GM21367 (cell line): ENCODE results near the gene BORCS6.

Source experiments
- ATAC-seq: cut with Tn5 transposase; IDR thresholded peaks from one replicate; pipeline ENCODE4 v1.9.1; 2021; ENCODE audit not compliant: unreplicated experiment

The BORCS6 gene

GRCh38 chr17:8143581-8144400 lies 46.2 kb downstream of the BORCS6 start:
- no peak for ATAC-seq

DNA sequence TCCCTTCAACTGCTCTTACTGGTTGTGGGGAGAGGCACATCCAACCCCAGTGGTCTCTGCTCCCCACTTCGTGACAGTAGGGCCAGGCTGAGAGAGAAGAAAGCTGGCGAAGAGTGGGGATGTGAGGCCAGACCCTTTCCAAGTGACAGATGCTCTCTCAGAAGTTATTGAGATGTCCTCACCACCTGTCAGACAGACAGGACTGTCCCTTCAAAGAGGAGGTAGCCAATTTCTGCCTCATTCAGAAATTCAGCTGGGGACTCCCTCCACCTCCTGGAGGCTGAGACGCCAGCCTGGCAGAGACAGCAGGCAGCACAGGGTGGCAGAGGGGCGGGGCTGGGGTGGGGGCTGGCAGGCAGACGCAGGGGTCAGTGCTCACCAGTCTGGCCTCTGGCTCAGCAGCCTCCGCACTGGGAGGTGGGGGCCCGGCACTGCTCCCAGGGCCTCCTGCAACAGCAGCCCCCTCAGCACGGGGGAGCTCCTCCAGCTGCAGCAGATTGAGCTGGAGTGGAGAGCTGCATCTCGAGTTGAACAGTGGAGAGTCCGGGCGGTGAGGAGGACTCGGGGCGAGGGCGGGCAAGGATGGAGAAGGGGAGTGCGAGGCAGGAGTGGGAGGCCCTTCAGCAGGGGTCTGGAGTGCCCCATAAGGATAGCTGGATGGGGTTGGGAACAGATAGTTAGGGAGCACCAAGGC lies 46.9 kb downstream of the BORCS6 start:
- ATAC-seq: no peak

DNA sequence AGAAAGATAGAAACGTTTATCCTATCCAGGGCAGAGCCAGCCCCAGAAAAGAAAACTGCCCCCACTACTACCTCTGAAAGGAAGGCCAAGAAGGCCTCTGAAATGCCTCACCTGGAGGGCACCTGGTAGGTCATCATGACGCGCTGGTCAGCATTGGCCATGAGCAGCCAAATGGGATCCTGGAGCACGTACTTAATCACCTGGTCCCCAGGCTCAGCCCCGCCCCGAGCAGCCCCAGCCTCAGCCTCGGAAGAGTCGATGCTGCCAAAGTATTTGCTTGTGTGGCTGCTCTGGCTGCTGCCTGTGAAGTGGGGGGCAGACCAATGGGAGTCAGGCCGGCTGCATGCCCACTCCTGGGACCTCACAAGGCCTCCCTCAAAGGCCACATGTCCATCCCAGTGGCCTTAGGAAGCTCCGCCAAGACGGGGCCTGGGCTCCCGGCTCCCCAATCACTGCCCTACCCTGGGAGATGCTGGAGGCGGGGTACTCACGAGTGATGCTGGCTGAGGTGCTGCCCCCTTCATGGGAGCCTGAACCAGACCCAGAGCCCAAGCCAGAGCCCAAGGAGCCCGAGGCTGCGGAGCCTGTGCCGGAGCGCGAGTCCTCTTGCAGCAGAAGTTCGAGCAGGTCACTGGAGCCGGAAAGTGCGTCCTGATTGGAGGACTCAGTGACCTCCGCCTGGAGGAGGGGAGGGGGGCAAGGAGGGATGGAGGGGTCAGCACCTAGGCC lies 47.7 kb downstream of the BORCS6 start:
- no peak for ATAC-seq

DNA sequence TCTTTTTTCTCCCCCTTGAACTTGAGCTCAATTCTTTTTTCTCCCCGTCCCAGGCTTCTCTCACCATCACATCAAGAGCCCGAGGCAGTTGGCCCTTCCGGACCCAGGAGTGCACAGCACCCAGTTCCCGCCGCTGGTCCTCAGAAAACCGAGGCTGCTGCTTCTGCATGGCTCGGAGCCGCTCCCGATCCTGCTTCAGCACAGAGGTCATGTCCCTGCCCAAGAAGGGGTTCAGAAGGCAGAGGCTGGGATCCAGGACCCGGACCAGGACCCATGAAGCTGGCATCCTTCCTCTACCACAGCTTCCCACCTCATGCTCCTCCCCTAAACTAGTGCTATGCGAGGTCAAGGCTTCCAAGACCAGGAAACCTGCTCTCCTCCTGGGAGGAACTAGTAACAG lies 48.2 kb downstream of the BORCS6 start:
- no peak for ATAC-seq

DNA sequence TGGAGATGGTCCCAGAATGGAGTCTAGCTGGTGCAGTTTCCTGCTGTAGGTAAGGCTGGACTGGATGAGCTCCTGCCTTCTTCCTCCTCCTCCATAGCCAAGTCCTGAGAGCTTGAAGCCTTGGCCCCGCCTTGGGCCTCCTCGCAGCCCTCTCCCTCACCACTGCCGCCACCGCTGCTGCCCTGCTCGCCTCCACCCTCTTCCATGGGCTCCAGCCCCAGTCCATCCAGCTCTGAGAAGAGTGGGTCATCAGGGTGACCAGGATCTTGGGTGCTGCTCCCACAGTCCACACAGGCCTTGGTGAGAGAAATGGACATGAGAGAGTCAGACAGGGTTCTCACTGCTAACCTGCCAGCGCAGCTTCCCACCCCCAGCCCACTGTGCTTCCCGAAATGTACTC lies 48.9 kb downstream of the BORCS6 start:
- ATAC-seq: no peak

DNA sequence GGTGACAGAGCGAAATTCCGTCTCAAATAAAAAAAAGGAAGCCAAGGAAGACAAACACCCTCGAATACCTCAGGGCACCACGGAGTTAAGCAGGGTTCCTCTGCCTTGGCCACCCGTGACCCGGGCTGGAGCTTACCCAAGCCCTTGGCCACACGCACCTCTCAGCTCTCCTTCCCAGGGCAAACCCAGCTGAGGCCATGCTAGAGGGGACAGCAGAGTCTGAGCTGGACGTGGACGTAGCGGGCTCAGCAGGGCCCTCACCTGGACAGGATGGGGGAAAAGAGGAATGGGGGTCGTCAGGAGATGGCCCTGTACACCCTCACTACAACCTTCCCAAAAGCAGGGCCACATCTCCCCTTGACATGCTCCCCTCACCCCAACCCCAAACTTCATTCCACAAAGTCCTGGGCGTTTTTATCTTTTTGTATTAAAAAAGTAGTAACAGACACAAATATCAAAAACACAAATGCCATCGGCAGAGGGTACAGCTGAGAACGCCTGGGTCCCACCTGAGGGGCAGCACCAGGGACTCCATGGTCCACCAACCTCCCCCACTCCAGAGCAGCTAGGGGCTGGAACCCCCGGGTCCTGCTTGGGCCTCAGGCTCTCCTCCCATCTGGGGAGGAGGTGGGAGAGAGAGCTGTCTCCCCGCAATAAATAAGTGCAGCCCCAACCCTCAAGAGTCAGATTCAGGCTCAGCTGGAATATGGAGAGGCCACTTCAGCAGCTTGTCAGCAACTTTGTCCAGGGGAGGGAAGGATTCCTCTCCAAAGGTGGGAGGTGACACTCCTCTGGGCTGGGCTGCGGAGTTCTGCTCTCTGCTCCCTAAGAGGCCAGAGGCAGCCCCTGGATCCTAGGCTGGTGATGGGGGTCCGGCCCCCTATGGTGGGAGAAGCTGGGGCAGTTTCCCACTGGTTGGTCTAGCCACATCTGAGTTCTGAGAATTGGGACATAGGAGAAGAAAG lies 49.6 kb downstream of the BORCS6 start:
- no peak for ATAC-seq

DNA sequence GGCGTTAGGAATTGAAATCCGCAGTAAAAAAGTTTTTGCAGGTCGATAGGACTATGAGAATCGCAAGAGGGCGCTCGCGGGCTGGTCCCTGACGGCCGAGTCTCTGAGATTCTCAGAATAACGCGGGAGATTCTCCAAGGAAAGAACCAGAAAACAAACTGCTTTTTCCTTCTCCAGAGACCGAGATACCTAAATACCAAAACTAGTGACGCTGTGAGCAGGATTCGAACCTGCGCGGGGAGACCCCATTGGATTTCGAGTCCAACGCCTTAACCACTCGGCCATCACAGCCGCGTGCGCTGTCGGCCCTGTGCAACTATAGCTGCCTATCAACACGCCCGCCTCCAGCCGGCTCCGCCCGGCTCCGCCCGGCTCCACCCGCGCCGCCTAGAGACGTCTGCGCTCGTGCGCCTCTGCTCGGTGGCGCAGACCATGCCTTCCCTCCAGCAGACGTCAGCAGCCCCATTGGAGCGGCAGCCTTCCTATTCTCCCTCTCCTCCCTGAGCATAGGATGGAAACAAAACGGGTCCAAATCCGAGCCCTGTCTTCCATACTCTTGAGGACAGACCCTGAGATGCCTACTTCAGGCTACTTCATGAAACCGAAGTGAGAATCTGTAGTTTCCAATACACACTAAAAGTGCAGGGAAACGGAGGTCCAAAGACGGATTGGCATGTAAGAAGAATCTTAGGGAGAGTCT lies 51.2 kb downstream of the BORCS6 start:
- ATAC-seq: peak; percentile 49

DNA sequence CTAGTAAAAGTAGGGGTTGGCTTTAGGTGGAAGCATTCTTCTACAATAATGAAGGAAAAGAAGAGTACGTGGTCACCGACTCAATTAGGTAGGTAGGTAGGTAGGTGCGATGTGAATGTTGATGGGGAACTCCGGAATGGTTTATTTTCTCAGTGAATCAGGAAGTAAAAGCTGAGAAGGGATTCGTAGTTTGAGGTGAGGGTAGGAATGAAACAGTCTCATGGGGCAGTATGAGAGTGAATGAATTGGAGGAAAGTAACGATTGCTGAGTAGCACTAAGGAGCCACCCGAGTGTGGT lies 51.7 kb downstream of the BORCS6 start:
- ATAC-seq: no peak
